NCI-H146 (cell line): Measurements from ENCODE around the gene VEGFC.

Experiments
- DNase-seq: peaks from one replicate; lab custom pipeline; 2025; lab: John Stamatoyannopoulos, UW

VEGFC gene

GRCh38 chr4:176680668-176681180 is 112.0 kb downstream of the VEGFC start:
- no peak for DNase-seq

GRCh38 chr4:176676901-176677300 is 115.8 kb downstream of the VEGFC start:
- DNase-seq = no peak

GRCh38 chr4:176675810-176676209 is 116.9 kb downstream of the VEGFC start:
- DNase-seq = no peak

- no peak for DNase-seq
Measured at GRCh38 chr4:176671532-176671931, 121.2 kb downstream of the VEGFC start.

- no peak for DNase-seq
Measured at GRCh38 chr4:176668324-176668723, 124.4 kb downstream of the VEGFC start.

GRCh38 chr4:176664964-176665363 is 127.8 kb downstream of the VEGFC start:
- no peak for DNase-seq

GRCh38 chr4:176660561-176660960 is 132.2 kb downstream of the VEGFC start:
- no peak for DNase-seq

GRCh38 chr4:176656108-176656507 is 136.6 kb downstream of the VEGFC start:
- no peak for DNase-seq

GRCh38 chr4:176654565-176655216 is 138.0 kb downstream of the VEGFC start:
- no peak for DNase-seq

- DNase-seq = no peak
Measured at GRCh38 chr4:176653401-176654220, 139.1 kb downstream of the VEGFC start.

- no peak for DNase-seq
Measured at GRCh38 chr4:176646311-176646710, 146.4 kb downstream of the VEGFC start.

GRCh38 chr4:176645246-176645960 is 147.3 kb downstream of the VEGFC start:
- no peak for DNase-seq

GRCh38 chr4:176642472-176642871 is 150.2 kb downstream of the VEGFC start:
- DNase-seq = no peak

GRCh38 chr4:176641237-176641636 is 151.5 kb downstream of the VEGFC start:
- no peak for DNase-seq

GRCh38 chr4:176638992-176639391 is 153.7 kb downstream of the VEGFC start:
- DNase-seq = no peak

- no peak for DNase-seq
Measured at GRCh38 chr4:176636292-176636691, 156.4 kb downstream of the VEGFC start.

- no peak for DNase-seq
Measured at GRCh38 chr4:176635372-176636261, 157.1 kb downstream of the VEGFC start.
